Measurements from ENCODE around the gene NPR2. TPM values are rescaled to one million over a fixed set of nuclear protein-coding genes. Genes with fewer than 3 reads are reported as not detected.

The NPR2 gene
- total RNA-seq, 2 experiments from 2014 or later: 4.7 to 8.9 TPM

DNA sequence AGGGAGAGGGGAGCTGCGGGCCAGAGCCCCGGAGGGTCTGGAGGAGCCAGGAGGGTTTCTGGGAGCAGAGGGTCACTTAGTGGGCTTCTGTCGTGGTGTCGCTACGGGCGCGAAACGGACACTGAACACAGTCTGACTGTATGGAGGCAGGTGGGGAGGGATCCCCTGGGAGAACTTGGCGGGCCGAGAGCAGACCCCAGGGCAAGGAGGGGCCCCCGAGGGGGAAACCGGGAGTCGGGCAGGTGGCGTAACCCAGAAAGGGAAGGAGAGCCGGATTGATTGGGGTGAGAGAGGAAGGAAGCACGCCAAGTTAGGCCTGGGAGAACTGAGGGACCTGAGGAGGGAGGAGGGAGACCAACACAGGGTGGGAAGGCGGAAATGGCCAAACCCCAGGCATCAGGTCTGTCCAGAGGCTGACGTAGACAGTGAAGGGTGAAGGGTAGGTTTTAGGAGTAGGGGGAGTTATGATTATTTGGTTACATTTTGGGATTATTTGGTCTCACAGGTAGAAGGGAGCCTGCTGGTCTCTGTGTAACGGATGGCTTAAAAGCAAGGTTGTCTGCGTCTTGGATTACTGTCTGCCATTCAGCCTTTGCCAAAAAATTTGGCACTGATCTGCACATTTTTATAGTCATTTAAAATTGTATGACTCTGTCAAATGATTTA lies 34.0 kb upstream of the NPR2 start:
- Mint-ChIP-seq H3K4me1 (peaks cover 40% of the 10 kb centered on the region), H3K27me3 (no peaks in the 10 kb centered on the region), H3K36me3 (peaks cover 24% of the 10 kb centered on the region), H3K9me3 (no peaks in the 10 kb centered on the region), H3K4me3 (peak overlapping the region; percentile 92), H3K27ac (peak overlapping the region; percentile 96)
- DNase-seq: no peak

DNA sequence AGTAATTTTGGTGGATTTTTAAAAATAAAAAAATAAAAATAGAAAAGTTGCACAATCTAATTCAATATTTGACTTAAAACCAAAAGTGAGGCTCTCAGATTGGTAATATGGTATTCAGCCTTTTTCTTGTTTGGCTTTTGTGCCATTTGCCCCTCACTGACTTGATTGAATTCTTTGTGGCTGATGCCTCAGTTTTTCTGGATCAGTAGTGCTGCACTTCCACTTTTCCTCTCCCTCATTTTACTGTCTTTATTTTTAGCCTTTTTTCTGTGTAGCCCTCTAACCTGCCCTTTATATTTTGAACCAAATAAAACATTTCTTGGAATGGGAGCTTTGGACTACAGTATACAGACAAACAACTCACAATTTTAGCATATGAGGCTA lies 33.5 kb upstream of the NPR2 start:
- Mint-ChIP-seq H3K27me3 (no peaks in the 10 kb centered on the region), H3K9me3 (no peaks in the 10 kb centered on the region), H3K4me1 (peaks cover 40% of the 10 kb centered on the region), H3K36me3 (peaks cover 21% of the 10 kb centered on the region), H3K4me3 (peak overlapping the region; percentile 92), H3K27ac (peak overlapping the region; percentile 69)
- DNase-seq: no peak

DNA sequence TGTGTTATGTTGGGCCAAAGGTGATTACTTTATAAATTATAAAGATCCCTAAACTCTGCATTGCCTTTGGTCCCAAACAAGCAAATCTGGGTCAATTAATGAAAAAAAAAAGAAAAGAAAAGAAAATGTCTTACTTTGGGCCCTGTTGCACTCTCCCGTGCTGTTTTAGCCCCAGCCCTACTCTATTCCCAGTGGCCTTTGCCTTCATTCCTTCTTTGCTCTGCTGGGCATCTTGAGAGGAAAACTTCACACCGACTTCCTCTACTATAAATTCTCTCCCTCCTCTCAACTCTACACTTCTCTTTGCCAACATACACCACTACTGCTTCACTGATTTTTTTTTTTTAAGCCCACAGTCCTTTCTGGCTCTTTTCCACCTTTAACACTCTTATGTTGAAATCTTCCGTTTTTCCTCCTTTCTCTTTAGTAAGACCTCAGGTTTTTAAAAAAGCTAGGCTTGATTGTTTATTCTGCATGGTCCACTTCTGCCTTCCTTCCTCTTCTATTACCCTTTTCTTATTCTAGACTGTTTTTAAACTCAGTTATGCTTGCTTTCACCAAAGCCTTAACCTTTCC lies 32.8 kb upstream of the NPR2 start:
- Mint-ChIP-seq H3K9me3 (no peaks in the 10 kb centered on the region), H3K36me3 (peaks cover 19% of the 10 kb centered on the region), H3K4me1 (peaks cover 43% of the 10 kb centered on the region), H3K4me3 (peak overlapping the region; percentile 80), H3K27ac (peak overlapping the region; percentile 7), H3K27me3 (no peaks in the 10 kb centered on the region)
- no peak for DNase-seq

DNA sequence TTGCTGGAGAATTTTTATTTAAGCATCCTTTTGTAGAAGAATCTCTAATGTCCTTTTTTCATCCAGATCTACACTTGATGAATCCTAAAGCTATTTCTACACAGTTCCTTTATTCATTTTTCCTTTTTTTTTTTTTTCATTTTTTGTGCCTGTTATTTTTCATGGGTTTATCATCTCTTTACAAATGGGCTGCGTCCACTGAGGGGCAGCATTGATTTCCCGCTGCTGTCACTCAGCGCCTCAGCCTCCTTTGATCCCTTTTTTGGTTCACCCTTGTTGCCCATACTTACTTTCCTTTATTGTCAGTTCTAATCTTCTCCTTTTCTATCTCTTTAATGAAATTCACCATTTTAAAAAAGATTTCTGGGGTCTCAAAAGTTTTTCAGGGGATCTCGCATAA lies 31.6 kb upstream of the NPR2 start:
- Mint-ChIP-seq H3K36me3 (peaks cover 22% of the 10 kb centered on the region), H3K4me1 (peaks cover 43% of the 10 kb centered on the region), H3K27me3 (no peaks in the 10 kb centered on the region), H3K27ac (no peak overlapping the region), H3K4me3 (peak overlapping the region; percentile 3), H3K9me3 (no peaks in the 10 kb centered on the region)
- no peak for DNase-seq

DNA sequence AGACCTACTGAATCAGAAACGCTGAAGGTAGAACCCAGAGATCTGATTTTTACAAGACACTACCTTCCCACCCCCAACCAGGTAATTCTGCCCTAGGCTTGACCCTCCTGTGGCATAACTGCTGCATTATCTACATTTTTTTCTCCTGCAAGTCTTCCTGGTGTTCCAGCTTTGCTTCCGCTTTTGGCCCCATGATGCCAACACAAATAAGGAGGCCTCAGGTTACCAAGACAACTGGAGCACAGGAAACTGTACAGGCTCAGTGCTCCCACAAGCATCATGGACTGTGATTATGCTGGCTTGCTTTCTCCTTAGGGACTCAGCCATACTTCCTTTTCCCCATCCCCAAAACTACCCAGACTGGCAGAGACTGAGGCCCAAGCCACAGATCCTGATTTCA lies 30.7 kb upstream of the NPR2 start:
- Mint-ChIP-seq H3K4me1 (peaks cover 43% of the 10 kb centered on the region), H3K4me3 (no peak overlapping the region), H3K27me3 (no peaks in the 10 kb centered on the region), H3K9me3 (no peaks in the 10 kb centered on the region), H3K27ac (no peak overlapping the region), H3K36me3 (peaks cover 22% of the 10 kb centered on the region)
- DNase-seq: no peak

DNA sequence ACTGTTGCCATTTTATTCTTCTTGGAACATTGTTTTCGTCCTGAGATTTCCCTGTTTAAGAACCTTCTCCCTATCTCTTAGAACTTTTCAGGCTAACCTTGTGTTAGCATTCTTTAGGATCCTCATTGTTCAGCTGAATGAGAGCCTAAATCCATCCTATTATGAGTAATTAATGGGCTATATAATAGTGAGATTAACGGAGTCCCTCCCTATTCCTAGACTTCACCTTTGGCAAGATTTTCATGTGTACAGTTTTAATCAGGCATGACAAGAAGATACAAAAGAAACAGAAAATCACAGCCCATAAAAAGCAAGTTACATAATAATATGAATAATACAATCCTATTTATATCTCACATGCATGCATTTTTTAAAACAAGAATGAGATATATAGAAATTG lies 28.2 kb upstream of the NPR2 start:
- DNase-seq: no peak
- Mint-ChIP-seq H3K27me3 (no peaks in the 10 kb centered on the region), H3K27ac (no peak overlapping the region), H3K4me3 (no peak overlapping the region), H3K9me3 (no peaks in the 10 kb centered on the region), H3K4me1 (peaks cover 40% of the 10 kb centered on the region), H3K36me3 (peaks cover 18% of the 10 kb centered on the region)

DNA sequence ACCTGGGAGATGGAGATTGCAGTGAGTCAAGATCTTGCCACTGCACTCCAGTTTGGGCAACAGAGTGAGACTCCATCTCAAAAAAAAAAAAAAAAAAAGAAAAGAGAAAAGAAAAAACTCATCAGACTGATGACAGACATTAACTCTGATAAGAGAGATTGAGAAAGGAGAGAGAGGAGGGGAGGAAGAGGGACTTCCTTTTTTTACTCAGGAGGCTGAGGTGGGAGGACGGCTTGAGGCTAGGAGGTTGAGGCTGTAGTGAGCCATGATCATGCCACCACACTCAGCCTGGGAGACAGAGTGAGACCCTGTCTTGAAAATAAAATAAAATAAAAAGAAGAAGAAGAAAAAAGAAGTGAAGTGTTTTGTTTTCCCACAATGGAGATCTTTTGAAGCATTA lies 27.6 kb upstream of the NPR2 start:
- H3K36me3 Mint-ChIP-seq: peaks cover 15% of the 10 kb centered on the region
- H3K4me1 Mint-ChIP-seq: peaks cover 34% of the 10 kb centered on the region
- no peaks in the 10 kb centered on the region for H3K27me3 Mint-ChIP-seq
- DNase-seq: no peak
- no peak overlapping the region for H3K4me3 Mint-ChIP-seq
- H3K27ac Mint-ChIP-seq: no peak overlapping the region
- H3K9me3 Mint-ChIP-seq: no peaks in the 10 kb centered on the region

DNA sequence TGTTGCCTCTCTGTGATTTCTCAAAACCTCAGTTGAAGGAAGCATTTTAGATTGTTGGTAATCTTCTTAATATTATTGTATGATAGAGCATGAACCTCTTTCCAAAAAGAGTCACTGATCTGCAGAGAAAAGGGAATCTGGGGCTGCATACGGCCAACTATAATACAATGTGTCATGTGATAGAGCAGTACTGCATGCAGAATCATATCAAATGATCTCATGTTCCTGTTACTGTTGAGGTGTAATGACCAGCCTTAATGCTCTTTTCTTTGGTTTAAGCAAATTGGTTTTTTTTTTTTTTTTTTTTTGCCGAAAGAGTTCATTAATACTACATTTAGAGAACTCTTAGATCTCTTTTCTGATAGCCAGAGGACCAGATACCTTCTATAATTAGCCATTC lies 24.4 kb upstream of the NPR2 start:
- H3K4me3 Mint-ChIP-seq: no peak overlapping the region
- H3K4me1 Mint-ChIP-seq: peaks cover 15% of the 10 kb centered on the region
- H3K27ac Mint-ChIP-seq: no peak overlapping the region
- no peak for DNase-seq
- H3K36me3 Mint-ChIP-seq: peaks cover 3% of the 10 kb centered on the region
- H3K9me3 Mint-ChIP-seq: no peaks in the 10 kb centered on the region
- H3K27me3 Mint-ChIP-seq: no peaks in the 10 kb centered on the region

DNA sequence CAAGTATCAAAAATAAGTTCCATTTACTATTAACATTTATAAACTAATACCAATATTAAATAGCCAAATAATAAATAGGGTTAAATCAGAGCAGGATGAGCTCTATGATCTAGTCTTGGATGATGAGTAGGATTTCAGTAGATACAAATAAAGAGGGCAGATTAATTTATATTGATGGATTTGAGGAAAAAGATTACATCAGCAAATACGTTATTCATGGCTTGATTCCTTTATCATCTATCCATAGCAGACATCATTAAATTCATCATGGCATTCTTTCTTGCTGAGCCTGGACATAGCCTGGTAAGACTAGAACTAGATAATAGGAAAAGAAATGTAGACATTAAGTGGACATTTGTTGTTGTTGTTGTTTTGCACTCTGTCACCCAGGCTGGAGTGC lies 23.9 kb upstream of the NPR2 start:
- H3K4me3 Mint-ChIP-seq: no peak overlapping the region
- H3K36me3 Mint-ChIP-seq: peaks cover 3% of the 10 kb centered on the region
- peaks cover 13% of the 10 kb centered on the region for H3K4me1 Mint-ChIP-seq
- H3K27ac Mint-ChIP-seq: no peak overlapping the region
- no peak for DNase-seq
- no peaks in the 10 kb centered on the region for H3K27me3 Mint-ChIP-seq
- H3K9me3 Mint-ChIP-seq: no peaks in the 10 kb centered on the region

DNA sequence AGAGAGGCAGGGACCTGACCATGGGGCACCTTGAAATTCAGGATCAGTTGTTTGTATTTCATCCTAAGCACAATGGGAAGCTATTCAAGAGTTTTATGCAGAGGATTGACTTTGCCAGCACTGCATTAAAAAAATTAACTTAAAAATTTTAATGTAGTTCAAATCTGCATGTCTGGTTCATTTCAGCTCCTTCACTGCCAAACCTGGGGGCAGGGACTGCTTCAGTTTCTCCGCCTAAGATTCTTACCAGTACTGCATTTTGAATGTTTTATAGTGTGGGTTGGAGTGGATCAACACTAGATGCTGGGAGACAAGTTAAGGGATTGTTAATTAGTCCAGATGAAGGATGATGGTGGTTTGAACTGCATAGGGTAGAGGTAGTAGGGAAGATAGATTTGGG lies 21.6 kb upstream of the NPR2 start:
- Mint-ChIP-seq H3K4me1 (peaks cover 9% of the 10 kb centered on the region), H3K9me3 (no peaks in the 10 kb centered on the region), H3K27ac (no peak overlapping the region), H3K4me3 (no peak overlapping the region), H3K36me3 (no peaks in the 10 kb centered on the region), H3K27me3 (no peaks in the 10 kb centered on the region)
- no peak for DNase-seq

DNA sequence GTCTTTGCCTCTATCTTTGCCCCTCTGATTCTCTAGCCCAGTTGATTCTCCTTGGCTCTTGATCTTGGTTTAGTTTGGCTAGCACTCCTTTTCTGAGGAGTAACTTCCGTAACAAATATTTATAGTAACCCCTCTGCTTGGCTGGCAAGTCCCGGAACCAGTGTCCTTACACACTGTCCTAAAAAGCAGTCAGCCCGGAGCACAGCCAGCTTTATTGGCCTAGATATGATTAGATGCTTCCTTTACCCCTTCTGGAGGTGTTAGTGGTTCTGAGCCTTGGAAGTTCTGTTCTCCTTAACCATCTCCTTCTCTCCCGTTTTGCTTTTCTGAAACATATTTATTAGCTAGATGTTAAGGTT lies 20.3 kb upstream of the NPR2 start:
- H3K9me3 Mint-ChIP-seq: no peaks in the 10 kb centered on the region
- no peak overlapping the region for H3K4me3 Mint-ChIP-seq
- DNase-seq: no peak
- no peak overlapping the region for H3K27ac Mint-ChIP-seq
- no peaks in the 10 kb centered on the region for H3K36me3 Mint-ChIP-seq
- H3K27me3 Mint-ChIP-seq: no peaks in the 10 kb centered on the region
- H3K4me1 Mint-ChIP-seq: peaks cover 9% of the 10 kb centered on the region

DNA sequence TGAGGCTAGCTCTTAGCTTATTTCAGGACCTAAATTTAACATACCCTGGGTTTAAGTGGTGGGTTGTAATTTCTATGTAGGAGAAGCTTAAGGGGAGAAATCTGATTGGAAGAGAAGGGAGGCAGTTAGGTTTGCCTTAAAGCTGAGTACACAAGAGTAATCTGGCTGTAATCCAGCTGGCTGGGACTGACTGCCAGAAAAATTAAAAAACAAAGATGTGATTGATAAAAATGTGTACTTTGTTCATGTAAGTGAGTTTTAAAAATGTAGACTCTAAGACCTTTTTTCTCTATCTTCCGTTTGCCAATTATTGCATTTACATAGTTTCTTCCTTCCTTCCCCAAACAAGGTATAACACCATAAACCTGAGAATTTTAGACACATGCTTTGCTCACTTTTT lies 19.9 kb upstream of the NPR2 start:
- DNase-seq: no peak
- no peaks in the 10 kb centered on the region for H3K27me3 Mint-ChIP-seq
- H3K4me3 Mint-ChIP-seq: no peak overlapping the region
- H3K4me1 Mint-ChIP-seq: peaks cover 4% of the 10 kb centered on the region
- H3K36me3 Mint-ChIP-seq: no peaks in the 10 kb centered on the region
- H3K27ac Mint-ChIP-seq: no peak overlapping the region
- no peaks in the 10 kb centered on the region for H3K9me3 Mint-ChIP-seq

DNA sequence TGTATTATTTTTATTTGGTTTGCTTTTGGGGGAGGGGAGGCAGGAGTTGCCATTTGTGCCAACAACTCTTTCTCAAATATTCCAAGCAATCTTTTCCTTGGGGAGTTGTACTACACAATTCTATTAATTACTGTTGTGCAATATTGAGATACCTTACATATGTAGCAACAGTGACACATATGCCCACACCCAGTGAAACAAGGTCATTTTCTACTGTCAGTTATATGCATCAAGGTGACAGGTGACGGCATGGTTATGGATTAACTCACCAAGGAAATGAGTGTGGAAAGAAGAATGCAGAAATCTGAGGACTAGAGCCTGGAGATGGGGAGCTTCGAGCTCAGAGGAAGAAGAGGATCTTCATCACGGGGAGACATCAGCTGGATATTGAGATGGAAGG lies 19.4 kb upstream of the NPR2 start:
- Mint-ChIP-seq H3K27me3 (no peaks in the 10 kb centered on the region), H3K4me3 (no peak overlapping the region), H3K27ac (no peak overlapping the region), H3K9me3 (no peaks in the 10 kb centered on the region), H3K36me3 (no peaks in the 10 kb centered on the region), H3K4me1 (peaks cover 2% of the 10 kb centered on the region)
- DNase-seq: no peak

DNA sequence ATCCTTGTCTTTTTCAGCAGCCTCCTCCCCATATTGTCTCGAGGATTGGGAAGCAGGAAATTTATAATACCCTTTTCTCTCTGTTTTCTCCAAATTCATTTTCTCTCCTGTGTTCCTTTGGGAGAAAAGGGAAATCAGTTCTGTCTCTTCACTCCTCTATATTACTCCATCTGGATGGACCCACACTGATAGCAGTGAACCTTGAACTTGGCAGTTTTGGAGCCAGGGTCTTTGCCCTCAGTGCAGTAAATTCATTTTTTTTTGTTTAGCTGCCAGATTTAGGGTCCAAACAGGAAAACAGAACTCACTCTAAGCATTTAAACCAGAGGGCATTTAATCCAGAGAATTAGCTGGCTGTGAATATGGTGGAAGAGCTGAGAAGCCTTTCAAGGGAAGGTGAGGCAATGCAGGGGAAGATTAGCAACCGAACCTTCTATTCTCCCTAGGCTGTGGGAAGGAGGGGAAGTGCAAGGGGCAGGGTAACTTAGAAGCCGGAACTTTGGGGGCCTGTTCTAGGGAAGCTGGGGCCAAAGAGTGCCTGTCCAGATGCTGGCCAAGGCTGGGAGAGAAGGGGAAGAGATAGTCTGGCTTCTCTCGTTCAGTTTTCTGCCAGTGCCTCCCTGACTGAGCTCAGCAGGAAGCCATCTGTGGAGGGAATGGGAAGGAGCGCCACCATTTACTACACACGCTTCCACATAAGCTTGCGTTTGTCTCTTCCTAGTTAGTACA lies 16.3 kb upstream of the NPR2 start:
- H3K9me3 Mint-ChIP-seq: no peaks in the 10 kb centered on the region
- DNase-seq: no peak
- no peak overlapping the region for H3K4me3 Mint-ChIP-seq
- H3K27me3 Mint-ChIP-seq: no peaks in the 10 kb centered on the region
- H3K36me3 Mint-ChIP-seq: peaks cover 3% of the 10 kb centered on the region
- no peaks in the 10 kb centered on the region for H3K4me1 Mint-ChIP-seq
- H3K27ac Mint-ChIP-seq: no peak overlapping the region

DNA sequence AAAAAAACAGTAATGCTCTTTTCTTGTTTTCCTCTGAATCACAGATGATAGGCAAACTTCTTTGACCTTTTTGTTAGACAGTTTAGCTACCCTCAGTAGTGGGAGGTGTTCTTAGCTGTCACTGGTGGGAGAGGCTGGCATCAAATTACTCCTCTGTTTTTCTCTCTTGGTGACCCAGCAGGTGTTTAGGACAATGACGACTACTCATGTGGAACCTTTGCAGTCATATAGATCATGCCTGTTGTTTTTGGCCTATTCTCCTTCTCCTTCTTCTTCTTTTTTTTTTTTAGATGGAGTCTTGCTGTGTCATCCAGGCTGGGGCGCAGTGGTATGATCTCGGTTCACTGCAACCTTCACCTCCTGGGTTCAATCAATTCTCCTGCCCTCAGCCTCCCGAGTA lies 15.4 kb upstream of the NPR2 start:
- H3K36me3 Mint-ChIP-seq: peaks cover 8% of the 10 kb centered on the region
- no peaks in the 10 kb centered on the region for H3K9me3 Mint-ChIP-seq
- H3K4me3 Mint-ChIP-seq: no peak overlapping the region
- no peaks in the 10 kb centered on the region for H3K4me1 Mint-ChIP-seq
- no peak overlapping the region for H3K27ac Mint-ChIP-seq
- no peaks in the 10 kb centered on the region for H3K27me3 Mint-ChIP-seq
- no peak for DNase-seq

DNA sequence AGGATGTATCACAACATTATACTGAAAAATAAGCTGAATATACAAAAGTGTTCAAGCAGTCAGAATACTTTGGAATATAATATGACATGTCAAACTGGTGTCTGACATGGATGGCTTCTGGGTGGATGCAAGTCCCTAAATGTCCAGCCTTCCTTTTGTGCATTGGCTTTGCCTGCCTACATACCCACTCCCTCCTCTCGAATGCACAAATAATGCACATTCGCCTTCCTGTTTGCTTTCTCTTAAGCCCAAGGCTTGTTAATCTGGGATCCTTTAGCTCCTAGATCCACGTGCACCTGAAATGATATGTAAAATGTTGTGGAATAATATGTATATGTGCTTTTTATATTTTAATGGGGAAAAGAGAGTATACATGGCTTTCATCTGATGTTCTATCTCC lies 12.9 kb upstream of the NPR2 start:
- peaks cover 13% of the 10 kb centered on the region for H3K36me3 Mint-ChIP-seq
- no peak overlapping the region for H3K27ac Mint-ChIP-seq
- no peak for DNase-seq
- H3K4me1 Mint-ChIP-seq: no peaks in the 10 kb centered on the region
- no peak overlapping the region for H3K4me3 Mint-ChIP-seq
- peaks cover 3% of the 10 kb centered on the region for H3K9me3 Mint-ChIP-seq
- H3K27me3 Mint-ChIP-seq: no peaks in the 10 kb centered on the region
